A673 (cell line): ENCODE results near the gene CETN3. TPM values are rescaled to one million over a fixed set of nuclear protein-coding genes. Genes with fewer than 3 reads are reported as not detected.
"Not testable (repeated sequence)": the region's sequence is repeated elsewhere in the genome, so short reads cannot be mapped to it uniquely, and the experiment has no call there.

Source experiments
- BruUV-seq: library from RNA; stranded (reverse); fragments of 400-500 nt; replicated peaks from 2 replicates; lab custom pipeline; 2021; lab: Mats Ljungman, UMichigan
- CTCF ChIA-PET: fragments of 300-600 bp; sonication (Branson Sonifier 250); formaldehyde crosslinking; loops from one replicate; lab custom pipeline; 2022; ENCODE audit warnings: antibody characterized with exemption; lab: Charles Lee
- POLR2A ChIA-PET: fragments of 300-600 bp; sonication (Branson Sonifier 250); formaldehyde crosslinking; loops from one replicate; lab custom pipeline; 2022; ENCODE audit warnings: antibody characterized with exemption; ENCODE audit not compliant: low non-redundant PET; lab: Charles Lee
- DNase-seq: peaks from one replicate; pipeline ENCODE4 v3.0.0-alpha.2; 2015; ENCODE audit warnings: low spot score
- H3K27ac ChIP-seq: fragments of 200-600 bp; sonication (generic); 2 replicates; pipeline ENCODE4 v1.5.1; 2016; ENCODE audit warnings: mixed run types, low read depth, mild to moderate bottlenecking, mixed read lengths, antibody characterized with exemption, low read length; ENCODE audit not compliant: poor library complexity, severe bottlenecking
- H3K27me3 ChIP-seq: fragments of 200-600 bp; sonication (generic); replicated peaks from 2 replicates; pipeline ENCODE4 v1.6.1; 2017; ENCODE audit warnings: mixed run types, low read depth, mild to moderate bottlenecking, mixed read lengths, antibody characterized with exemption, low read length; ENCODE audit not compliant: insufficient read depth, poor library complexity
- H3K36me3 ChIP-seq: fragments of 200-600 bp; sonication (generic); 2 replicates; pipeline ENCODE4 v1.6.1; 2016; ENCODE audit warnings: mixed run types, mild to moderate bottlenecking, mixed read lengths, antibody characterized with exemption, low read length; ENCODE audit not compliant: insufficient read depth, poor library complexity, severe bottlenecking
- H3K4me1 ChIP-seq: fragments of 200-600 bp; sonication (generic); 2 replicates; pipeline ENCODE4 v1.6.1; 2017; ENCODE audit warnings: mixed run types, mild to moderate bottlenecking, mixed read lengths, antibody characterized with exemption, low read length; ENCODE audit not compliant: insufficient read depth, poor library complexity, severe bottlenecking
- H3K4me3 ChIP-seq: fragments of 200-600 bp; sonication (generic); 2 replicates; pipeline ENCODE4 v1.5.1; 2016; ENCODE audit warnings: low read depth, mixed run types, mild to moderate bottlenecking, mixed read lengths, low read length; ENCODE audit not compliant: poor library complexity, severe bottlenecking
- H3K9me3 ChIP-seq: fragments of 200-600 bp; sonication (generic); 2 replicates; pipeline ENCODE4 v1.6.1; 2016; ENCODE audit warnings: mixed run types, low read depth, mild to moderate bottlenecking, mixed read lengths, antibody characterized with exemption, low read length; ENCODE audit not compliant: poor library complexity, severe bottlenecking
- CTCF ChIP-seq: fragments of 300-800, 200-600 bp; sonication (generic); conservative IDR thresholded peaks from 2 replicates; pipeline ENCODE4 v1.5.1; 2017; ENCODE audit warnings: low read depth, mild to moderate bottlenecking, antibody characterized with exemption, low read length, moderate library complexity, mixed read lengths
- EZH2 ChIP-seq: fragments of 200-600 bp; sonication (generic); IDR thresholded peaks from 2 replicates; pipeline ENCODE4 v1.6.1; 2017; ENCODE audit warnings: borderline replicate concordance, low read depth, mild to moderate bottlenecking, mixed read lengths, antibody characterized with exemption, low read length; ENCODE audit not compliant: poor library complexity, severe bottlenecking
- intact Hi-C: fragments of 100-400 bp; cut with micrococcal nuclease; formaldehyde crosslinking; loops from one replicate; pipeline ENCODE4 v1.10.0; 2022; ENCODE audit not compliant: unreplicated experiment
- total RNA-seq: library from RNA; stranded (reverse); gene quantifications from 2 replicates; pipeline ENCODE4 v1.2.3, GENCODE V29; 2021

Gene CETN3
- total RNA-seq, 1 experiment from 2014 or later: 25.3 TPM

GRCh38 chr5:90345684-90346083, 63.9 kb downstream of the CETN3 start:
- intact Hi-C loops: no loop called here
- Histone ChIP-seq H3K4me3 (no peak overlapping the region), H3K27ac (no peak overlapping the region), H3K36me3 (no peaks in the 10 kb centered on the region), H3K9me3 (no peaks in the 10 kb centered on the region), H3K4me1 (no peaks in the 10 kb centered on the region), H3K27me3 (peaks cover 22% of the 10 kb centered on the region)
- TF ChIP-seq EZH2 (no peak), CTCF (no peak)
- ChIA-PET POLR2A (no interaction called here), CTCF (no interaction called here)
- DNase-seq: no peak
- BruUV-seq: no TSS peak

GRCh38 chr5:90344689-90345088, 64.9 kb downstream of the CETN3 start:
- Histone ChIP-seq H3K9me3 (no peaks in the 10 kb centered on the region), H3K4me3 (no peak overlapping the region), H3K4me1 (no peaks in the 10 kb centered on the region), H3K27ac (no peak overlapping the region), H3K27me3 (peaks cover 22% of the 10 kb centered on the region), H3K36me3 (no peaks in the 10 kb centered on the region)
- ChIA-PET CTCF (no interaction called here), POLR2A (no interaction called here)
- DNase-seq: no peak
- TF ChIP-seq EZH2 (no peak), CTCF (no peak)
- BruUV-seq: no TSS peak
- intact Hi-C loops: no loop called here

- not testable (repeated sequence) for BruUV-seq
Observed at GRCh38 chr5:90343731-90344130, 65.8 kb downstream of the CETN3 start.

GRCh38 chr5:90342576-90342975, 67.0 kb downstream of the CETN3 start:
- intact Hi-C loops: no loop called here
- ChIA-PET CTCF (no interaction called here), POLR2A (no interaction called here)
- no TSS peak for BruUV-seq
- TF ChIP-seq EZH2 (no peak), CTCF (no peak)
- no peaks in the 10 kb centered on the region for H3K36me3 ChIP-seq
- H3K9me3 ChIP-seq: no peaks in the 10 kb centered on the region
- no peak overlapping the region for H3K4me3 ChIP-seq
- no peaks in the 10 kb centered on the region for H3K4me1 ChIP-seq
- H3K27ac ChIP-seq: no peak overlapping the region
- peaks cover 13% of the 10 kb centered on the region for H3K27me3 ChIP-seq
- DNase-seq: no peak

More at GRCh38 chr5:90343731-90344130, 65.8 kb downstream of the CETN3 start:
- H3K27ac ChIP-seq, H3K4me1 ChIP-seq, CTCF ChIA-PET, intact Hi-C loops, POLR2A ChIA-PET, DNase-seq, H3K4me3 ChIP-seq, H3K9me3 ChIP-seq, H3K36me3 ChIP-seq: not testable (repeated sequence)
- peaks cover 22% of the 10 kb centered on the region for H3K27me3 ChIP-seq

Other genes with a start within 250 kb of the CETN3 start
- gene MBLAC2, start 65.0 kb upstream of the CETN3 start, total RNA-seq: 6.5 and 7.8 TPM in 2 replicates
- 10.6 and 11.8 TPM in 2 replicates for gene POLR3G, start 65.1 kb upstream of the CETN3 start, total RNA-seq
- gene LYSMD3, start 119.8 kb upstream of the CETN3 start, total RNA-seq: 14.0 and 14.8 TPM in 2 replicates
- 4.0 and 6.8 TPM in 2 replicates for gene ADGRV1, start 149.0 kb upstream of the CETN3 start, total RNA-seq